ENCODE measurements around the gene LINGO3. TPM values are rescaled to one million over a fixed set of nuclear protein-coding genes. Genes with fewer than 3 reads are reported as not detected.

Gene LINGO3
- total and polyA plus RNA-seq, 2 of the 4 experiments (the other 2 are of a cell fraction), result not detected

DNA sequence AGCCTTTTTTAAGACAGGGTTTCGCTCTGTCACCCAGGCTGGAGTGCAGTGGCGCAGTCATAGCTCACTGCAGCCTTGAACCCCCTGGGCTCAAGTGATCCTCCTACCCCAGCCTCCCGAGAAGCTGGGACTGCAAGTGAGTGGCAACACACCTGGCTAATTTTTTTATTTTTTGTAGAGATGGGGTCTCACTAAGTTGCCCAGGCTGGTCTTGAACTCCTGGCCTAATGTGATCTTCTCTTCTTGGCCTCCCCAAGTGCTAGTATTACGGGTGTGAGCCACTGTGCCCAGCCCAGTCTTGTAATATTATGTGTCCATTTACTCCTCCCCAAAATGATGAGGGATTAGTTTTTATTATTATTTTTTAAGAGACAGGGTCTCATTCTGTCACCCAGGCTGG lies 3.1 kb upstream of the LINGO3 start:
- Histone ChIP-seq H3K14ac (replicated peaks; ENCODE audit: low read depth, low read length) (no peak overlapping the region), H2AK9ac (replicated peaks; ENCODE audit: low read depth, low read length, poor library complexity) (no peak overlapping the region), H4K91ac (ENCODE audit: insufficient read depth, low read depth, low read length) (no peak overlapping the region), H3K4me3 (ENCODE audit: insufficient read depth, low read depth, low read length) (no peak overlapping the region), H2AK5ac (ENCODE audit: low read depth, low read length) (no peak overlapping the region), H3K56ac (ENCODE audit: extremely low read depth, insufficient read depth, low read length) (no peak overlapping the region), H3K27me3 (ENCODE audit: control insufficient read depth, insufficient read depth, low read length) (peaks cover 37% of the 10 kb centered on the region), H3K27ac (ENCODE audit: insufficient read depth, low read length) (no peak overlapping the region), H4K8ac (ENCODE audit: low read depth in 2 of 2, low read length in 2 of 2) (no peak overlapping the region), H3K9ac (ENCODE audit: low read depth, low read length) (no peak overlapping the region), H3K4me1 (ENCODE audit: control insufficient read depth, insufficient read depth, low read length) (peaks cover 6% of the 10 kb centered on the region; the same call in 1 of the 2 replicates), H2BK120ac (ENCODE audit: low read depth, low read length) (no peak overlapping the region), H3K18ac (ENCODE audit: low read depth, low read length) (no peak overlapping the region), H2BK5ac (ENCODE audit: low read depth, low read length, poor library complexity, severe bottlenecking) (no peak overlapping the region), H3K36me3 (ENCODE audit: control insufficient read depth, insufficient read depth, low read length) (no peaks in the 10 kb centered on the region), H3K9me3 (ENCODE audit: control insufficient read depth, insufficient read depth, low read length) (peaks cover 3% of the 10 kb centered on the region), H3K4ac (ENCODE audit: low read depth, low read length) (no peak overlapping the region), H3K4me2 (ENCODE audit: low read depth, low read length) (no peak overlapping the region), H2AFZ (replicated peaks; ENCODE audit: low read length, poor library complexity) (no peak overlapping the region), H3K79me1 (ENCODE audit: low read depth in 1 of 2, low read length in 2 of 2) (no peaks in the 10 kb centered on the region), H2BK15ac (ENCODE audit: low read depth, low read length) (no peak overlapping the region), H3K23ac (ENCODE audit: low read depth, low read length) (no peak overlapping the region), H4K20me1 (ENCODE audit: insufficient read depth, low read length) (0 out of 2 replicates have a peak, but pooled peaks cover 8% of the 10 kb centered on the region), H4K5ac (ENCODE audit: low read depth, low read length) (no peak overlapping the region), H2BK20ac (ENCODE audit: low read depth, low read length) (no peak overlapping the region), H3K9me1 (ENCODE audit: insufficient read depth, low read length) (no peaks in the 10 kb centered on the region)
- dilution Hi-C loops (cut with HindIII; ENCODE audit: low sequenced_read_pairs, unreplicated experiment) (no loop called here), intact Hi-C loops (cut with micrococcal nuclease) (no loop called here), in situ Hi-C loops (cut with MboI; ENCODE audit: low sequenced_read_pairs) (loop anchor here (10.0 kb wide), 1 partner anchor 156 kb away; the partner anchor contains the start of gene AP3D1)
- no peak for ATAC-seq (ENCODE audit: low read depth)
- ChIA-PET POLR2A (ENCODE audit: unreplicated experiment) (no interaction called here), CTCF (no interaction called here)
- no TSS peak for BruUV-seq (replicated peaks)
- no peak for DNase-seq
- WGBS, 2 experiments (ENCODE audit: extremely low coverage in 2 of 2, insufficient read length in 1 of 2), result no CpG with 5 or more reads among the region's 4 CpGs
- TF ChIP-seq MAFK (IDR thresholded peaks at IDR 0.05; ENCODE audit: low read depth, low read length), result no peak
- no peak for TF ChIP-seq RFX5 (IDR thresholded peaks at IDR 0.05; ENCODE audit: low read depth, low read length)
- TF ChIP-seq MXI1 (IDR thresholded peaks at IDR 0.05; ENCODE audit: borderline replicate concordance, low read depth, low read length), result no peak
- TF ChIP-seq FOS (IDR thresholded peaks at IDR 0.05; ENCODE audit: low read depth, low read length), result no peak
- TF ChIP-seq POLR2A (IDR thresholded peaks at IDR 0.05; ENCODE audit: low read depth, low read length), result no peak
- no peak for TF ChIP-seq MAZ (IDR thresholded peaks at IDR 0.05; ENCODE audit: borderline replicate concordance, low read depth, low read length)
- TF ChIP-seq RAD21 (IDR thresholded peaks at IDR 0.05; ENCODE audit: low read length), result no peak
- TF ChIP-seq, protein P1, sequence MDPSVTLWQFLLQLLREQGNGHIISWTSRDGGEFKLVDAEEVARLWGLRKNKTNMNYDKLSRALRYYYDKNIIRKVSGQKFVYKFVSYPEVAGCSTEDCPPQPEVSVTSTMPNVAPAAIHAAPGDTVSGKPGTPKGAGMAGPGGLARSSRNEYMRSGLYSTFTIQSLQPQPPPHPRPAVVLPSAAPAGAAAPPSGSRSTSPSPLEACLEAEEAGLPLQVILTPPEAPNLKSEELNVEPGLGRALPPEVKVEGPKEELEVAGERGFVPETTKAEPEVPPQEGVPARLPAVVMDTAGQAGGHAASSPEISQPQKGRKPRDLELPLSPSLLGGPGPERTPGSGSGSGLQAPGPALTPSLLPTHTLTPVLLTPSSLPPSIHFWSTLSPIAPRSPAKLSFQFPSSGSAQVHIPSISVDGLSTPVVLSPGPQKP (IDR thresholded peaks at IDR 0.05; ENCODE audit: borderline replicate concordance, low read depth, low read length), result no peak
- no peak for TF ChIP-seq BHLHE40 (IDR thresholded peaks at IDR 0.05; ENCODE audit: low read depth, low read length)
- TF ChIP-seq, protein P2, sequence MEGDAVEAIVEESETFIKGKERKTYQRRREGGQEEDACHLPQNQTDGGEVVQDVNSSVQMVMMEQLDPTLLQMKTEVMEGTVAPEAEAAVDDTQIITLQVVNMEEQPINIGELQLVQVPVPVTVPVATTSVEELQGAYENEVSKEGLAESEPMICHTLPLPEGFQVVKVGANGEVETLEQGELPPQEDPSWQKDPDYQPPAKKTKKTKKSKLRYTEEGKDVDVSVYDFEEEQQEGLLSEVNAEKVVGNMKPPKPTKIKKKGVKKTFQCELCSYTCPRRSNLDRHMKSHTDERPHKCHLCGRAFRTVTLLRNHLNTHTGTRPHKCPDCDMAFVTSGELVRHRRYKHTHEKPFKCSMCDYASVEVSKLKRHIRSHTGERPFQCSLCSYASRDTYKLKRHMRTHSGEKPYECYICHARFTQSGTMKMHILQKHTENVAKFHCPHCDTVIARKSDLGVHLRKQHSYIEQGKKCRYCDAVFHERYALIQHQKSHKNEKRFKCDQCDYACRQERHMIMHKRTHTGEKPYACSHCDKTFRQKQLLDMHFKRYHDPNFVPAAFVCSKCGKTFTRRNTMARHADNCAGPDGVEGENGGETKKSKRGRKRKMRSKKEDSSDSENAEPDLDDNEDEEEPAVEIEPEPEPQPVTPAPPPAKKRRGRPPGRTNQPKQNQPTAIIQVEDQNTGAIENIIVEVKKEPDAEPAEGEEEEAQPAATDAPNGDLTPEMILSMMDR (conservative IDR thresholded peaks at IDR 0.05; ENCODE audit: low read depth, low read length), result no peak
- TF ChIP-seq RCOR1 (IDR thresholded peaks at IDR 0.05; ENCODE audit: insufficient replicate concordance, low read length), result no peak
- no peak for TF ChIP-seq CHD1 (IDR thresholded peaks at IDR 0.05; ENCODE audit: low read depth, low read length)
- no peak for TF ChIP-seq CEBPB (IDR thresholded peaks at IDR 0.05; ENCODE audit: low read depth, low read length)
